GM12891 (cell line): ENCODE data around the gene SRPX.

Experiments
- PAX5 ChIP-seq: IDR thresholded peaks from 2 replicates; pipeline ENCODE4 v1.6.1; 2011; ENCODE audit warnings: low read length, moderate library complexity, mild to moderate bottlenecking; ENCODE audit not compliant: insufficient read depth, severe bottlenecking
- POLR2A ChIP-seq: IDR thresholded peaks from 2 replicates; pipeline ENCODE4 v1.6.1; 2011; ENCODE audit warnings: low read depth, low read length, control low read depth
- POLR2AphosphoS5 ChIP-seq: IDR thresholded peaks from 2 replicates; pipeline ENCODE4 v1.6.1; 2011; ENCODE audit warnings: low read depth, low read length, control low read depth

GRCh38 chrX:38127961-38128360 lies 92.7 kb downstream of the SRPX start:
- TF ChIP-seq POLR2A (no peak), POLR2AphosphoS5 (no peak), PAX5 (no peak)
